ENCODE results near the gene GALNTL6. TPM values are rescaled to one million over a fixed set of nuclear protein-coding genes. Genes with fewer than 3 reads are reported as not detected.

Gene GALNTL6
- total and polyA plus RNA-seq, 2 experiments from 2014 or later = 0.38 to 0.40 TPM

- Mint-ChIP-seq H3K36me3 (ENCODE audit: low read depth) (no peaks in the 10 kb centered on the region), H3K9me3 (no peaks in the 10 kb centered on the region), H3K4me3 (no peak overlapping the region), H3K4me1 (peaks cover 11% of the 10 kb centered on the region; the same call in 1 of the 3 replicates), H3K27me3 (ENCODE audit: insufficient read depth, low read depth, poor library complexity) (no peaks in the 10 kb centered on the region), H3K27ac (no peak overlapping the region)
- no peak for DNase-seq (ENCODE audit: low spot score)
- ATAC-seq = no peak
- TF ChIP-seq ETS1 (IDR thresholded peaks at IDR 0.05) (no peak), NANOG (IDR thresholded peaks at IDR 0.05; ENCODE audit: borderline replicate concordance) (no peak), POLR2AphosphoS5 (IDR thresholded peaks at IDR 0.05; ENCODE audit: low read depth) (no peak), EZH2 (IDR thresholded peaks at IDR 0.05; ENCODE audit: low read depth, unreplicated experiment) (no peak), ZNF331 (CRISPR knock-in tag; IDR thresholded peaks at IDR 0.05; ENCODE audit: low read depth) (no peak), REST (IDR thresholded peaks at IDR 0.05; ENCODE audit: unreplicated experiment) (no peak), JUNB (IDR thresholded peaks at IDR 0.05; ENCODE audit: unreplicated experiment) (no peak), CTCF (conservative IDR thresholded peaks at IDR 0.05; ENCODE audit: low read depth in 2 of 2) (no peak), ZNF114 (CRISPR knock-in tag; IDR thresholded peaks at IDR 0.05) (no peak), EZH2phosphoT487 (IDR thresholded peaks at IDR 0.05; ENCODE audit: unreplicated experiment) (no peak)
- Histone ChIP-seq H3K4me2 (no peak overlapping the region), H3K27ac (ENCODE audit: low read depth) (no peak overlapping the region), H3K9me2 (ENCODE audit: insufficient read depth) (no peaks in the 10 kb centered on the region; the same call in 1 of the 2 replicates), H3K79me2 (replicated peaks; ENCODE audit: insufficient read depth) (no peaks in the 10 kb centered on the region), H2AFZ (no peak overlapping the region), H3K4me1 (ENCODE audit: insufficient read depth) (no peaks in the 10 kb centered on the region), H4K20me1 (replicated peaks; ENCODE audit: insufficient read depth) (no peaks in the 10 kb centered on the region), H3K4me3 (no peak overlapping the region), H3K36me3 (ENCODE audit: insufficient read depth) (no peaks in the 10 kb centered on the region), H3K27me3 (ENCODE audit: insufficient read depth) (no peaks in the 10 kb centered on the region), H3F3A (replicated peaks; ENCODE audit: low read depth) (no peaks in the 10 kb centered on the region)
These were observed 1023.5 kb downstream of the GALNTL6 start for GRCh38 chr4:172836661-172837060.
